SK-N-SH treated with all-trans-retinoic acid at 6 μM for 48 hours (cell line): ENCODE measurements around the gene MAP3K1.

Experiments
- ATAC-seq: fragments of 200-7000 bp; cut with Tn5 transposase; 3 replicates; pipeline ENCODE4 v1.9.1; 2020; ENCODE audit warnings: mild to moderate bottlenecking, moderate library complexity
- ARNTL ChIP-seq: fragments of 450-650 bp; formaldehyde crosslinking; IDR thresholded peaks from 2 replicates; pipeline ENCODE4 v1.5.0; 2020; ENCODE audit warnings: low read depth, mild to moderate bottlenecking, moderate library complexity, borderline replicate concordance
- CREB5 ChIP-seq: fragments of 250-450 bp; sonication (Bioruptor Pico); IDR thresholded peaks from 2 replicates; pipeline ENCODE4 v1.5.1; 2020; ENCODE audit warnings: low read depth, mild to moderate bottlenecking, moderate library complexity
- CSDC2 ChIP-seq: fragments of 250-450 bp; sonication (Bioruptor Pico); IDR thresholded peaks from 2 replicates; pipeline ENCODE4 v1.5.0; 2020; ENCODE audit warnings: mild to moderate bottlenecking, moderate library complexity
- CSRNP3 ChIP-seq: fragments of 250-450 bp; sonication (Bioruptor Pico); IDR thresholded peaks from 2 replicates; pipeline ENCODE4 v1.5.1; 2021; ENCODE audit warnings: mild to moderate bottlenecking, moderate library complexity
- ESRRG ChIP-seq: fragments of 250-450 bp; sonication (Bioruptor Pico); IDR thresholded peaks from 2 replicates; pipeline ENCODE4 v1.6.1; 2021; ENCODE audit warnings: mild to moderate bottlenecking
- GLIS3 ChIP-seq: fragments of 250-450 bp; sonication (Bioruptor Pico); IDR thresholded peaks from 2 replicates; pipeline ENCODE4 v1.5.0; 2020; ENCODE audit warnings: mild to moderate bottlenecking, moderate library complexity
- ISL1 ChIP-seq: fragments of 250-450 bp; sonication (Bioruptor Pico); IDR thresholded peaks from 2 replicates; pipeline ENCODE4 v2.1.2; 2022; ENCODE audit warnings: mild to moderate bottlenecking, moderate library complexity
- PATZ1 ChIP-seq: fragments of 250-450 bp; sonication (Bioruptor Pico); IDR thresholded peaks from 2 replicates; pipeline ENCODE4 v1.8.0; 2020; ENCODE audit warnings: mild to moderate bottlenecking, moderate library complexity, borderline replicate concordance
- POU6F1 ChIP-seq: fragments of 250-450 bp; sonication (Bioruptor Pico); IDR thresholded peaks from 2 replicates; pipeline ENCODE4 v1.8.0; 2021; ENCODE audit warnings: low read depth, mild to moderate bottlenecking, moderate library complexity, borderline replicate concordance
- RARB ChIP-seq: fragments of 250-450 bp; sonication (Bioruptor Pico); IDR thresholded peaks from 2 replicates; pipeline ENCODE4 v1.8.0; 2021; ENCODE audit warnings: mild to moderate bottlenecking, moderate library complexity
- SNAI2 ChIP-seq: fragments of 250-450 bp; sonication (Bioruptor Pico); IDR thresholded peaks from 2 replicates; pipeline ENCODE4 v1.5.0; 2020; ENCODE audit warnings: mild to moderate bottlenecking, moderate library complexity
- TCF4 ChIP-seq: fragments of 250-450 bp; sonication (Bioruptor Pico); IDR thresholded peaks from 2 replicates; pipeline ENCODE4 v1.8.0; 2021; ENCODE audit warnings: mild to moderate bottlenecking, moderate library complexity, borderline replicate concordance
- TOX ChIP-seq: fragments of 250-450 bp; sonication (Bioruptor Pico); IDR thresholded peaks from 2 replicates; pipeline ENCODE4 v1.8.0; 2021; ENCODE audit warnings: mild to moderate bottlenecking, moderate library complexity, borderline replicate concordance
- TSHZ2 ChIP-seq: fragments of 250-450 bp; sonication (Bioruptor Pico); IDR thresholded peaks from 2 replicates; pipeline ENCODE4 v1.5.0; 2020; ENCODE audit warnings: mild to moderate bottlenecking, moderate library complexity
- ZC3H10 ChIP-seq: fragments of 250-450 bp; sonication (Bioruptor Pico); IDR thresholded peaks from 2 replicates; pipeline ENCODE4 v1.5.1; 2021; ENCODE audit warnings: mild to moderate bottlenecking, moderate library complexity
- ZFP3 ChIP-seq: fragments of 250-450 bp; sonication (Bioruptor Pico); IDR thresholded peaks from 2 replicates; pipeline ENCODE4 v1.5.0; 2020; ENCODE audit warnings: mild to moderate bottlenecking, moderate library complexity
- ZFP30 ChIP-seq: fragments of 450-650 bp; formaldehyde crosslinking; IDR thresholded peaks from 2 replicates; pipeline ENCODE4 v1.5.0; 2022; ENCODE audit warnings: mild to moderate bottlenecking, moderate library complexity
- ZNF565 ChIP-seq: fragments of 450-650 bp; formaldehyde crosslinking; conservative IDR thresholded peaks from 2 replicates; pipeline ENCODE4 v1.5.0; 2020; ENCODE audit warnings: low read depth, mild to moderate bottlenecking, moderate library complexity
- ZNF70 ChIP-seq: fragments of 450-650 bp; formaldehyde crosslinking; IDR thresholded peaks from 2 replicates; pipeline ENCODE4 v1.5.0; 2020; ENCODE audit warnings: mild to moderate bottlenecking, moderate library complexity
- ZNF8 ChIP-seq: fragments of 450-650 bp; formaldehyde crosslinking; IDR thresholded peaks from 2 replicates; pipeline ENCODE4 v1.5.0; 2020; ENCODE audit warnings: mild to moderate bottlenecking, moderate library complexity

Gene MAP3K1

GRCh38 chr5:56814963-56815657, at the start of gene MAP3K1:
MAP3K1 (plus strand) TSS chr5:56815549; CDS start chr5:56815574, 25 bp downstream.
- TF ChIP-seq PATZ1 (CRISPR knock-in tag): no peak
- no peak for TF ChIP-seq GLIS3 (CRISPR knock-in tag)
- no peak for TF ChIP-seq SNAI2
- no peak for TF ChIP-seq TSHZ2 (CRISPR knock-in tag)
- TF ChIP-seq CREB5 (CRISPR knock-in tag): no peak
- no peak for TF ChIP-seq CSRNP3 (CRISPR knock-in tag)
- no peak for TF ChIP-seq ARNTL (CRISPR knock-in tag)
- TF ChIP-seq ZC3H10 (CRISPR knock-in tag): no peak
- no peak for TF ChIP-seq RARB (CRISPR knock-in tag)
- TF ChIP-seq TCF4 (CRISPR knock-in tag): no peak
- TF ChIP-seq ZFP3 (CRISPR knock-in tag): no peak
- ATAC-seq: peak; percentile 67

- no peak for TF ChIP-seq ZC3H10 (CRISPR knock-in tag)
- no peak for TF ChIP-seq CSDC2 (CRISPR knock-in tag)
- no peak for TF ChIP-seq CREB5 (CRISPR knock-in tag)
- TF ChIP-seq ARNTL (CRISPR knock-in tag): no peak
- no peak for TF ChIP-seq POU6F1
- TF ChIP-seq ZNF70 (CRISPR knock-in tag): no peak
- no peak for TF ChIP-seq TOX
- TF ChIP-seq GLIS3 (CRISPR knock-in tag): no peak
- no peak for TF ChIP-seq ESRRG (CRISPR knock-in tag)
- TF ChIP-seq ISL1: no peak
- TF ChIP-seq CSRNP3 (CRISPR knock-in tag): no peak
- no peak for TF ChIP-seq ZFP30 (CRISPR knock-in tag)
- no peak for TF ChIP-seq TSHZ2 (CRISPR knock-in tag)
- no peak for TF ChIP-seq ZNF8 (CRISPR knock-in tag)
- TF ChIP-seq ZNF565: no peak
- TF ChIP-seq, all 23 proteins: peak for 0
- no peak for ATAC-seq
Observed at GRCh38 chr5:56766926-56767325, 48.4 kb upstream of the MAP3K1 start.
